ENCODE data around the gene CDON.

- TF ChIP-seq CTCF (IDR thresholded peaks at IDR 0.05) = no peak
- TF ChIP-seq POLR2A (IDR thresholded peaks at IDR 0.05) = no peak
Measured at GRCh38 chr11:125949271-125950177, 113.1 kb downstream of the CDON start.

All from body of pancreas (tissue), 4 donors.